Measurements from ENCODE around the gene LBX1. TPM values are rescaled to one million over a fixed set of nuclear protein-coding genes. Genes with fewer than 3 reads are reported as not detected.

LBX1 gene
- total and polyA plus RNA-seq, 2 donors, result 0.11 TPM; not detected in 1

DNA sequence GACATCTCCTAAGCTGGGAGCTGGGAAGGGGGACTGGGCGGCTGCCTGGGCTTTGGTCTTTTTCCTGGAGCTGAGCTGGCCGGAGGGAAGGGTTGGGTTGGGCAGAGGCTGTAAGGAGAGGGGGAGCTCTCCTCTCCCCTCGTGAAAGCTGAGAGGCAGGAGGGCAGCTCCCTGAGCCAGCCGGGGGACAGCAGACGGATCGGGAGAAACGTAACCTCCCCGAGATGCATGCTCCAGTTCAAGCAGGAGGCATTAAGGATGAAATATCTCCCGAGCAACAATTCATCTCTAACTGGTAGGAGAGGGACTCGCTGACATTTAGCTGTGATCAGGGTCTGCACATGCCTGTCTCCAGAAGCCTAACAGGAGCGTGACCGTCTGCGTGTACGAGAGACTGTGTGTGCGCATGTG is 19.9 kb upstream of the LBX1 start:
- Histone ChIP-seq H3K36me3 (ENCODE audit: control insufficient read depth in 2 of 2, insufficient read depth in 2 of 2, low read length in 1 of 2) (no peaks in the 10 kb centered on the region), H3K27ac (ENCODE audit: low read depth in 1 of 2, low read length in 1 of 2) (no peak overlapping the region), H3K4me1 (ENCODE audit: control insufficient read depth in 2 of 2, insufficient read depth in 2 of 2, low read length in 2 of 2) (no peaks in the 10 kb centered on the region), H3K9me3 (ENCODE audit: control insufficient read depth in 2 of 2, insufficient read depth in 1 of 2, low read length in 1 of 2) (no peaks in the 10 kb centered on the region), H3K4me3 (ENCODE audit: low read length in 2 of 2) (no peak overlapping the region), H3K27me3 (ENCODE audit: control insufficient read depth in 2 of 2, insufficient read depth in 1 of 2, low read length in 1 of 2) (peaks cover 11 to 70% of the 10 kb centered on the region in 2 donors)
- DNase-seq (ENCODE audit: low read depth in 6 of 9, low spot score in 9 of 9), result no peak
- 60% methylated on average over 15 of the region's 15 CpGs for WGBS

- no peak overlapping the region for H3K4me3 ChIP-seq (ENCODE audit: low read length in 2 of 2)
- no peaks in the 10 kb centered on the region for H3K4me1 ChIP-seq (ENCODE audit: control insufficient read depth in 2 of 2, insufficient read depth in 2 of 2, low read length in 2 of 2)
- DNase-seq (ENCODE audit: low read depth in 6 of 9, low spot score in 9 of 9), result no peak
- H3K36me3 ChIP-seq (ENCODE audit: control insufficient read depth in 2 of 2, insufficient read depth in 2 of 2, low read length in 1 of 2), result no peaks in the 10 kb centered on the region
- H3K9me3 ChIP-seq (ENCODE audit: control insufficient read depth in 2 of 2, insufficient read depth in 1 of 2, low read length in 1 of 2), result no peaks in the 10 kb centered on the region
- H3K27ac ChIP-seq (ENCODE audit: low read depth in 1 of 2, low read length in 1 of 2), result no peak overlapping the region
- WGBS, result 91% methylated on average over 2 of the region's 2 CpGs
- peaks cover 13 to 76% of the 10 kb centered on the region in 2 donors for H3K27me3 ChIP-seq (ENCODE audit: control insufficient read depth in 2 of 2, insufficient read depth in 1 of 2, low read length in 1 of 2)
Measured at GRCh38 chr10:101246639-101247038, 17.4 kb upstream of the LBX1 start.

GRCh38 chr10:101244321-101245050 is 15.2 kb upstream of the LBX1 start:
- Histone ChIP-seq H3K9me3 (ENCODE audit: control insufficient read depth in 2 of 2, insufficient read depth in 1 of 2, low read length in 1 of 2) (no peaks in the 10 kb centered on the region), H3K4me1 (ENCODE audit: control insufficient read depth in 2 of 2, insufficient read depth in 2 of 2, low read length in 2 of 2) (no peaks in the 10 kb centered on the region), H3K36me3 (ENCODE audit: control insufficient read depth in 2 of 2, insufficient read depth in 2 of 2, low read length in 1 of 2) (no peaks in the 10 kb centered on the region), H3K4me3 (ENCODE audit: low read length in 2 of 2) (no peak overlapping the region), H3K27ac (ENCODE audit: low read depth in 1 of 2, low read length in 1 of 2) (no peak overlapping the region), H3K27me3 (ENCODE audit: control insufficient read depth in 2 of 2, insufficient read depth in 1 of 2, low read length in 1 of 2) (peaks cover 23 to 79% of the 10 kb centered on the region in 2 donors)
- 77% methylated on average over 9 of the region's 9 CpGs for WGBS
- DNase-seq (ENCODE audit: low read depth in 6 of 9, low spot score in 9 of 9), result no peak

GRCh38 chr10:101241840-101242707 is 12.8 kb upstream of the LBX1 start:
- Histone ChIP-seq H3K4me1 (ENCODE audit: control insufficient read depth in 2 of 2, insufficient read depth in 2 of 2, low read length in 2 of 2) (no peaks in the 10 kb centered on the region), H3K4me3 (ENCODE audit: low read length in 2 of 2) (no peak overlapping the region), H3K36me3 (ENCODE audit: control insufficient read depth in 2 of 2, insufficient read depth in 2 of 2, low read length in 1 of 2) (no peaks in the 10 kb centered on the region), H3K27ac (ENCODE audit: low read depth in 1 of 2, low read length in 1 of 2) (no peak overlapping the region), H3K27me3 (ENCODE audit: control insufficient read depth in 2 of 2, insufficient read depth in 1 of 2, low read length in 1 of 2) (peaks cover 41 to 89% of the 10 kb centered on the region in 2 donors), H3K9me3 (ENCODE audit: control insufficient read depth in 2 of 2, insufficient read depth in 1 of 2, low read length in 1 of 2) (peaks cover 0 to 7% of the 10 kb centered on the region in 2 donors)
- DNase-seq (ENCODE audit: low read depth in 6 of 9, low spot score in 9 of 9), result no peak
- WGBS, result 94% methylated on average over 21 of the region's 21 CpGs

GRCh38 chr10:101238732-101239105 is 9.5 kb upstream of the LBX1 start:
- H3K4me3 ChIP-seq (ENCODE audit: low read length in 2 of 2), result no peak overlapping the region
- DNase-seq (ENCODE audit: low read depth in 6 of 9, low spot score in 9 of 9), result no peak
- peaks cover 70 to 95% of the 10 kb centered on the region in 2 donors for H3K27me3 ChIP-seq (ENCODE audit: control insufficient read depth in 2 of 2, insufficient read depth in 1 of 2, low read length in 1 of 2)
- no peaks in the 10 kb centered on the region for H3K4me1 ChIP-seq (ENCODE audit: control insufficient read depth in 2 of 2, insufficient read depth in 2 of 2, low read length in 2 of 2)
- no peaks in the 10 kb centered on the region for H3K36me3 ChIP-seq (ENCODE audit: control insufficient read depth in 2 of 2, insufficient read depth in 2 of 2, low read length in 1 of 2)
- H3K27ac ChIP-seq (ENCODE audit: low read depth in 1 of 2, low read length in 1 of 2), result no peak overlapping the region
- WGBS, result 7% methylated on average over 24 of the region's 24 CpGs
- H3K9me3 ChIP-seq (ENCODE audit: control insufficient read depth in 2 of 2, insufficient read depth in 1 of 2, low read length in 1 of 2), result peaks cover 2 to 10% of the 10 kb centered on the region in 2 donors

GRCh38 chr10:101237982-101238731 is 8.9 kb upstream of the LBX1 start:
- Histone ChIP-seq H3K36me3 (ENCODE audit: control insufficient read depth in 2 of 2, insufficient read depth in 2 of 2, low read length in 1 of 2) (no peaks in the 10 kb centered on the region), H3K4me3 (ENCODE audit: low read length in 2 of 2) (no peak overlapping the region), H3K27ac (ENCODE audit: low read depth in 1 of 2, low read length in 1 of 2) (no peak overlapping the region), H3K27me3 (ENCODE audit: control insufficient read depth in 2 of 2, insufficient read depth in 1 of 2, low read length in 1 of 2) (peaks cover 76 to 95% of the 10 kb centered on the region in 2 donors), H3K4me1 (ENCODE audit: control insufficient read depth in 2 of 2, insufficient read depth in 2 of 2, low read length in 2 of 2) (no peaks in the 10 kb centered on the region), H3K9me3 (ENCODE audit: control insufficient read depth in 2 of 2, insufficient read depth in 1 of 2, low read length in 1 of 2) (peaks cover 2 to 10% of the 10 kb centered on the region in 2 donors)
- DNase-seq (ENCODE audit: low read depth in 6 of 9, low spot score in 9 of 9), result no peak
- WGBS, result 14% methylated on average over 31 of the region's 31 CpGs

DNA sequence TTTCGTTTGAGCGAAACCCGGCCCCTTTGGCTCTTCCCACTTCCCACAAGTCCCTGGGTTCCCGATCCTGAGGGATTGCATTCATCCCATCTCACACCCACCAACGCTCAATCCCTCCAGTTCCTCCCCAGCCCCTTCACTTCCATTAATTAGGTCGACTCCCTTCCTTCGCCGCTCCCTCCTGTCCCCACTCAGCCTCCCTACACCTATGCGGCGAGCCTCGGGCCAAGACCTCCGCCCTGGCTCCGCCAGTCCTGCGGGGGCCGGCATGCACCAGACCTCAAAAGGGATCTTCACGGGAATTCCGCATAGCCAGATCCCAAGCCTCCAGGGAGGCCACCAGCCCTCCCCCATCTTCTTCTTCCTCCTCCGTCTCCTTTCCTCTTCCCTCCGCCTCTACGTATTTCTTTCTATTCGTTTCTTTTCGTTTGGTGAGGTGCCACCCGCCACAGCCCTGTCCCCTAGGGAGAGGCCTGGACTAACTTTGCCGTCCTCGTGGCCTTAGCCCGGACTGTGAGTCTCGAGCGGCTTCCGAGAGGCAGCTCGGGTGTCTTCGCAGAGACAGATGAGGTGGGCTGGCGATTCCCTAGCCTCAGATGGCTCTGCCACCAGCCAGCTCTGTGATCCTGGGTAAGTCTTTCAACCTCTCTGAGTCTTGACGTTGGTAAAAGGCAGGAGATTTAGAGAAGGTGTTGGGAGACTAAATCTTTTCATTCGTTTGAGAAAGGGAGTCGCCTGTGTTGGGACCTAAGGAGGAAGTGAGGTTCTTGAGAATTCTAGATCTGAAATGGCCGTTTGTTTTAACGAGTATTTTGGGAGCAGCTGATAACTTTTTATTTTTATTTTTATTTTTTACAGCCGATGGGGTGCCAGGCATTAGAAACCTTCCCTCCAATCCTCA is 8.1 kb upstream of the LBX1 start:
- H3K27ac ChIP-seq (ENCODE audit: low read depth in 1 of 2, low read length in 1 of 2), result no peak overlapping the region
- H3K4me1 ChIP-seq (ENCODE audit: control insufficient read depth in 2 of 2, insufficient read depth in 2 of 2, low read length in 2 of 2), result no peaks in the 10 kb centered on the region
- peaks cover 84 to 98% of the 10 kb centered on the region in 2 donors for H3K27me3 ChIP-seq (ENCODE audit: control insufficient read depth in 2 of 2, insufficient read depth in 1 of 2, low read length in 1 of 2)
- WGBS, result 10% methylated on average over 38 of the region's 38 CpGs
- H3K36me3 ChIP-seq (ENCODE audit: control insufficient read depth in 2 of 2, insufficient read depth in 2 of 2, low read length in 1 of 2), result no peaks in the 10 kb centered on the region
- DNase-seq (ENCODE audit: low read depth in 6 of 9, low spot score in 9 of 9), result no peak
- peaks cover 2 to 10% of the 10 kb centered on the region in 2 donors for H3K9me3 ChIP-seq (ENCODE audit: control insufficient read depth in 2 of 2, insufficient read depth in 1 of 2, low read length in 1 of 2)
- H3K4me3 ChIP-seq (ENCODE audit: low read length in 2 of 2), result no peak overlapping the region

- Histone ChIP-seq H3K4me1 (ENCODE audit: control insufficient read depth in 2 of 2, insufficient read depth in 2 of 2, low read length in 2 of 2) (no peaks in the 10 kb centered on the region), H3K4me3 (ENCODE audit: low read length in 2 of 2) (no peak overlapping the region), H3K27me3 (ENCODE audit: control insufficient read depth in 2 of 2, insufficient read depth in 1 of 2, low read length in 1 of 2) (peaks cover 87 to 98% of the 10 kb centered on the region in 2 donors), H3K27ac (ENCODE audit: low read depth in 1 of 2, low read length in 1 of 2) (no peak overlapping the region), H3K36me3 (ENCODE audit: control insufficient read depth in 2 of 2, insufficient read depth in 2 of 2, low read length in 1 of 2) (no peaks in the 10 kb centered on the region), H3K9me3 (ENCODE audit: control insufficient read depth in 2 of 2, insufficient read depth in 1 of 2, low read length in 1 of 2) (peaks cover 2 to 10% of the 10 kb centered on the region in 2 donors)
- 7% methylated on average over 47 of the region's 47 CpGs for WGBS
- DNase-seq (ENCODE audit: low read depth in 6 of 9, low spot score in 9 of 9), result no peak
Measured at GRCh38 chr10:101236376-101237080, 7.3 kb upstream of the LBX1 start.

Measured in thymus (tissue), 11 donors.